Transverse colon (tissue), 4 donors: ENCODE data around the gene SEPTIN5.

ENCODE experiments used
- POLR2A ChIP-seq: fragments of 450-650 bp; IDR thresholded peaks from one replicate; pipeline ENCODE4 v1.6.1; 2016; ENCODE audit warnings: antibody characterized with exemption, mild to moderate bottlenecking, moderate library complexity
- POLR2AphosphoS5 ChIP-seq, 3 donors: sonication (generic); formaldehyde crosslinking; IDR thresholded peaks; one replicate each; pipeline ENCODE4 v1.6.1; 2016; ENCODE audit warnings: antibody characterized with exemption in 3 of 3
- TF ChIP-seq, protein P1 (sequence below), 5 experiments: fragments of 200-600 bp in 3 of 5; fragments of 450-650 bp in 2 of 5; sonication (generic) in 3 of 5; IDR thresholded peaks; 1 replicate in 2 of 5; 2 replicates in 3 of 5; pipeline ENCODE4 v1.5.1; 2016 to 2017; ENCODE audit warnings: antibody characterized with exemption in 5 of 5, inconsistent platforms in 3 of 5, mild to moderate bottlenecking in 2 of 5, moderate library complexity in 1 of 5

DNA sequence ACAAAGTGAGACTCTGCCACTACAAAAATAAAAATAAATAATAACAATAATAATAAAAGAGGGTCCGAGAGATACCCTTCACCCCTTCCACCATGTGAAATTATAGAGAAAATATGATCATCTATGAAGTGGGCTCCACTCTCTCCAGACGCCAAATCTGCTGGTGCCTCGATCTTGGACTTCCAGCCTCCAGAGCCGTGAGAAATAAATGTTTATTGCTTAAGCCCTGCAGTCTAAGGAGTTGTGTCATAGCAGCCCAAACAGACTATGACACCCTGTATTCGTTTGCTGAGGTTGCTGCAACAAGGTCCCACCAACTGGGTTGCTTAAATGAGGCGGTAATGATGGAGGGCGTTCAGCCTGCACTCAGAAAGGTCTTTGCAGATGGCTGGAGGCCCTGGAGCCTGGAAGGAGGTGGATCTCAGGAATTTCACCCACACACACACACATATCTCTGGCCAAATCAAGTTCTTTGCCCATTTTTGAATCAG is 7.6 kb upstream of the SEPTIN5 start:
- TF ChIP-seq POLR2AphosphoS5 (IDR thresholded peaks at IDR 0.05) (no peak), POLR2A (no peak)
- TF ChIP-seq, protein P1, sequence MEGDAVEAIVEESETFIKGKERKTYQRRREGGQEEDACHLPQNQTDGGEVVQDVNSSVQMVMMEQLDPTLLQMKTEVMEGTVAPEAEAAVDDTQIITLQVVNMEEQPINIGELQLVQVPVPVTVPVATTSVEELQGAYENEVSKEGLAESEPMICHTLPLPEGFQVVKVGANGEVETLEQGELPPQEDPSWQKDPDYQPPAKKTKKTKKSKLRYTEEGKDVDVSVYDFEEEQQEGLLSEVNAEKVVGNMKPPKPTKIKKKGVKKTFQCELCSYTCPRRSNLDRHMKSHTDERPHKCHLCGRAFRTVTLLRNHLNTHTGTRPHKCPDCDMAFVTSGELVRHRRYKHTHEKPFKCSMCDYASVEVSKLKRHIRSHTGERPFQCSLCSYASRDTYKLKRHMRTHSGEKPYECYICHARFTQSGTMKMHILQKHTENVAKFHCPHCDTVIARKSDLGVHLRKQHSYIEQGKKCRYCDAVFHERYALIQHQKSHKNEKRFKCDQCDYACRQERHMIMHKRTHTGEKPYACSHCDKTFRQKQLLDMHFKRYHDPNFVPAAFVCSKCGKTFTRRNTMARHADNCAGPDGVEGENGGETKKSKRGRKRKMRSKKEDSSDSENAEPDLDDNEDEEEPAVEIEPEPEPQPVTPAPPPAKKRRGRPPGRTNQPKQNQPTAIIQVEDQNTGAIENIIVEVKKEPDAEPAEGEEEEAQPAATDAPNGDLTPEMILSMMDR (IDR thresholded peaks at IDR 0.05): no peak
